ENCODE data around the gene B3GALT6.
"Not testable (repeated sequence)": the region's sequence is repeated elsewhere in the genome, so short reads cannot be mapped to it uniquely, and the experiment has no call there.

Gene B3GALT6

GRCh38 chr1:1232208-1232795 is at the start of gene B3GALT6:
B3GALT6 (plus strand) TSS chr1:1232237; CDS start chr1:1232279, 42 bp downstream.
- DNase-seq, result no peak

DNA sequence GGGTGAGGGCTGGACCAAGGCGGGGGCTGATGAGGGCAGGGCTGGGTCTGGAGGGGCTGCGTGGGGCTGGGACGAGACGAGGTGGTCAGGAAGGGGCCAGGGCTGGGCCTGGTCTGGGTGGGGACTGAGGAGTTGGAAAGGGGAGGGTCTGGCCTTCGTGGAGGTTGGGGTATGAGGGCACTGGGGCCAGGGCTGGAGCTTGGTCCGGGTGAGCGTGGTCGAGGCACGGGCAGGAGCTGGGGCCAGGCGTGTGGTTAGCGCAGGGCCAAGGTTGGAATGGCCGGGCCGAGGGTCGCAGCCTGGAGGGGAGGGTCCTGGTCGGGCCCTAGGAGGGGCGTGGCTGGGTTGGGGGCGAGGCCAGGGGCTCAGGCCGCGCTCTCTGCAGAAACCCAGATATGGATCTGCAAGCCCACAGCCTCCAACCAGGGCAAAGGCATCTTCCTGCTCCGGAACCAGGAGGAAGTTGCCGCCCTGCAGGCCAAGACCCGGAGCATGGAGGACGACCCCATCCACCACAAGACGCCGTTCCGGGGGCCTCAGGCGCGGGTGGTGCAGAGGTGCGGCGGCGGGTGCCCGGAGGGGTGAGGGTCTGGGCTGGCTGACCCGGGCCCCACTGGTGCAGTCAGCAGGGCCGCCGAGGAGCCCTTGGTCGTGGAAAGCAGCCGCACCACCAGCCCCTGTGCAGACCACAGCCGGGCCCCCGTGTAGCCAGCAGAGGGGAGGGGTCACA is 49.4 kb upstream of the B3GALT6 start:
- no peak for DNase-seq

- DNase-seq, result no peak
These were observed 48.8 kb upstream of the B3GALT6 start for GRCh38 chr1:1183221-1183747.

- no peak for DNase-seq
These were observed 47.9 kb upstream of the B3GALT6 start for GRCh38 chr1:1183833-1184775.

DNA sequence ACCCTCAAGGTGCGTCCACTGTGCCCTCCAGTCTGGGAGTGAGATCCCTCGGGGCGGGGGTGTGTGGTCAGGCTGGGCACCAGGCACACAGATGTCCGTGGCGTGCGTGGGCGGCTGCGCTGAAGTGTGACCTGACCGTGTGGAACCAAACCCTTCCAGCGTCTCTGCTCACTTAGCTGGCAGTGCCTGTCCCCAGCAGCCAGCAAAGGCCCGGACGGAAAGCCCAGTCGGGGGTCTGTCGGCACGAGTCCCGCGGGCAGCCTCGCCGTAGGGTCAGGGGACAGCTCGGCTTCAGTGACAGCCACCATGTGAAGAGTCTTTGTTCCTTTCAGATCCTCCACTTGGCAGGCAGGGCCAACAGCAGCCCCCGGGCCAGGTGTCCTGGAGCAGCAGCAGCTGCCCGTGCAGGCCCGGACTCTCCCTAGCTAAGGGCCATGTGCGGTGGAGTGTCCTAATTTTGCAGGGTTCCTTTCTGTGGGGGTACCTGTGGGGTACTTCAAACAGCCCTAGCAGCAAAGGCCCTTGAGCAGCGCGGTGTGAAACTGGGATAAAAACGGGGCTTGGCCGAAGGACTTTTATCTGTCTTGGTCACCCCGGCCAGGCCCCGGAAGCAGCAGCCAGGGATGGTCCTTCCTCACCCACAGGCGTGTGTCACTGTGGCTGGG is 46.8 kb upstream of the B3GALT6 start:
- no peak for DNase-seq

GRCh38 chr1:1187938-1188337 is 44.1 kb upstream of the B3GALT6 start:
- peak; percentile 39 for DNase-seq

GRCh38 chr1:1189111-1189510 is 42.9 kb upstream of the B3GALT6 start:
- no peak for DNase-seq

GRCh38 chr1:1191734-1192133 is 40.3 kb upstream of the B3GALT6 start:
- DNase-seq, result no peak

GRCh38 chr1:1194723-1195122 is 37.3 kb upstream of the B3GALT6 start:
- no peak for DNase-seq

DNA sequence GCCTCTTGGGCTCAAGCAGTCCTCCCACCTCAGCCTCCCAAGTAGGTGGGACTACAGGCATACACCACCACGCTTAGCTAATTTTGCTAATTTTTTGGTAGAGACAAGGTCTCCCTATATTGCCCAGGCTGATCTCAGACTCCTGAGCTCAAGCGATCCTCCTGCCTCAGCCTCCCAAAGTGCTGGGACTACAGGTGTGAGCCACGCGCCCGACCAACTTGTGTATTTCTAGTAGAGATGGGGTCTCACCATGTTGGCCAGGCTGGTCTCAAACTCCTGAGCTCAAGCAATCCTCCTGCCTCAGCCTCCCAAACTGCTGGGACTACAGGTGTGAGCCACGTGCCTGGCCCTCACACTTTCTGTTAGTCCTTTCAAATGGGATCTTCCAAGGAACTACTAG is 36.3 kb upstream of the B3GALT6 start:
- DNase-seq, result not testable (repeated sequence)

- DNase-seq, result no peak
These were observed 35.4 kb upstream of the B3GALT6 start for GRCh38 chr1:1196431-1197187.

DNA sequence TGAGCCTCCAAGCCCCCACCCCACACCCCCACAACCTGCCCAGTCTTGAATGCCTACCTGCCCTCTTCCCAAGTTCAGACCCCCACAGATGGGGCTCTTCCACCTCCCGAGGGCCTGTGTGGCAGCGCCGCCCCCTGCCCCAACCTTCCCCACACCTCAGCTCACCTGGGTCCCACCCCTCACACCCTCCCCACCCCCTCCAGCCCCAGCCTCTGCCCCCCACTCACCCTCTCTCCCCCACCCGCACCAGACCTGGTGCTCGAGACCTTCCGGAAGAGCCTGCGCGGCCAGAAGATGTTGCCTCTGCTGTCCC is 34.9 kb upstream of the B3GALT6 start:
- DNase-seq, result no peak

- DNase-seq, result no peak
These were observed 34.2 kb upstream of the B3GALT6 start for GRCh38 chr1:1197551-1198422.

DNA sequence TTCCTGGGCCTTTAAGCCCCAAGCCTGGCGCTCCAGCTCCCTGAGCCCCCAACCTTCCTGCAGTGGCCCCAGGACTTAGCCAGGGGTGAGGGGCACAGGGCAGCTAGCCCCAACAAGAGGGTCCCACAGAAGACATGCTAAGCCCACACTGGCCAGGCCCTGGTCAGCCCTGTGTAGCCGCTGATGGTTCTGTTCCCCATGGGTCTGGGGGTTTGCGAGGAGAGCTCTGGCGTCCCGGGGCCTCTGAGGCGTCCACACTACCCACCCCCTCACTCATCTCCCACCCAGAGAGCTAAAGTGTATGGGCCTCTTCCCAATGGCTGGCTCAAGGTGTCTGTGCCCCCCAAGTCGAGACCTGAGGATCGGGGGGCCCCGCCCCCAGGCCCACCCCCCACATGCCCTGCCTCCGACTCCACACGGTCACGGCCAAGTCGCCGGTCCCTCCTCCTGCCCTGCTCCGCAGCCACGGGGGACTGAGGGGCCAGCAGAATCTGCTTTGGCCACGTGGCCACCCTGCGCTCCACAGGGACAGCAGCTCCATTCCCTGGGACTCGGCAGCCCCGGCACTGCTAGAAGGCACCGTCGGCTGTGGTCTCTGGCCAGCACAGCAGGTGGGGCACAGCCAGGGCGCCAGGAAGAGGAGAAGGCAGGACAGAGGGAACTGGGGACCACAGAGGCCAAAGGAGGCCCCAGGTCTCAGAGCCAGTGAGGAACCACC is 33.5 kb upstream of the B3GALT6 start:
- no peak for DNase-seq

- DNase-seq, result no peak
These were observed 32.7 kb upstream of the B3GALT6 start for GRCh38 chr1:1199141-1199960.

DNA sequence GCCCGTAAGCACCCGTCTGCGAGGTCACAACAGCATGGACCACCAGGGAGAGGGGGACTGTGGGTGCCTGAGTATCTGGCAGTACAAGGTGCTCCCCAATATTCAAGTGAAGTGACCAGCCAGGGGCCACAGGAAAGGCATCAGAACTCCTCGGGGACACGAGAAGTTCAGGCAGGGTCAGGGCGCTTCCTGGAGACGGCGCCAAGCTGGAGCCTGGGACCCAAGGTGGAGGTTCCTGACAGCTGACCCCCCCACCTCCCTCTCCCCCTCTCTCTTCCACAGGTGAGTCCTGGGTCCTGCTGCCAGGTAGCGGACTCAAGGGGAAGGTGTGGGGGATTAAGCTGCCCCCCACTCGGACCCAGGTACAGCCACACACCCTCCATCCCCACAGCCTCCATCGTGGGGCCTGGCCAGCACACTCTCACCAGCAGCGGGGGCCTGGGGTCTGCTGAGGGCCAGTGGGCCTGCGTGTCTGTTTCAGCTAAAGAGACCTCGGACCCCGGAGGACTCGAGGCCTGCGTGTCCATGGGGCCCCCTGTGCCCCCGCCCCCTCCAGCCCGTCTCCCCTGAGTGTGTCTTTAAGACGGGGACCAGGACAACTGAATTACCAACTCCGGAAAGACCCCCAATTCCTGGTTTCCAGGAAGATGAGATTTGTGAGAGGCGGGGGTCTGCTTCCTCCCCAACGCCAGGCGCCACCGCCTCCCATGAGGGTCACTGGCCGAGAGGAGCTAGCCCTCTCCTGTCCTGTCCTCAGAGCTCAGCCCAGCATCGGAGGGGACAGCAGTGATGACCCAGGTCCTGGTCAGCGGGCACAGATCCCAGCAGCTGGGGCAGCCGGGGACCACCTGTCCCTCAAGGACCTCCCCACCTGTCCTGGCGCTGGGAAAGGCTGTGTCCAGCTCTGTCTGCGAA is 31.8 kb upstream of the B3GALT6 start:
- DNase-seq, result no peak

DNA sequence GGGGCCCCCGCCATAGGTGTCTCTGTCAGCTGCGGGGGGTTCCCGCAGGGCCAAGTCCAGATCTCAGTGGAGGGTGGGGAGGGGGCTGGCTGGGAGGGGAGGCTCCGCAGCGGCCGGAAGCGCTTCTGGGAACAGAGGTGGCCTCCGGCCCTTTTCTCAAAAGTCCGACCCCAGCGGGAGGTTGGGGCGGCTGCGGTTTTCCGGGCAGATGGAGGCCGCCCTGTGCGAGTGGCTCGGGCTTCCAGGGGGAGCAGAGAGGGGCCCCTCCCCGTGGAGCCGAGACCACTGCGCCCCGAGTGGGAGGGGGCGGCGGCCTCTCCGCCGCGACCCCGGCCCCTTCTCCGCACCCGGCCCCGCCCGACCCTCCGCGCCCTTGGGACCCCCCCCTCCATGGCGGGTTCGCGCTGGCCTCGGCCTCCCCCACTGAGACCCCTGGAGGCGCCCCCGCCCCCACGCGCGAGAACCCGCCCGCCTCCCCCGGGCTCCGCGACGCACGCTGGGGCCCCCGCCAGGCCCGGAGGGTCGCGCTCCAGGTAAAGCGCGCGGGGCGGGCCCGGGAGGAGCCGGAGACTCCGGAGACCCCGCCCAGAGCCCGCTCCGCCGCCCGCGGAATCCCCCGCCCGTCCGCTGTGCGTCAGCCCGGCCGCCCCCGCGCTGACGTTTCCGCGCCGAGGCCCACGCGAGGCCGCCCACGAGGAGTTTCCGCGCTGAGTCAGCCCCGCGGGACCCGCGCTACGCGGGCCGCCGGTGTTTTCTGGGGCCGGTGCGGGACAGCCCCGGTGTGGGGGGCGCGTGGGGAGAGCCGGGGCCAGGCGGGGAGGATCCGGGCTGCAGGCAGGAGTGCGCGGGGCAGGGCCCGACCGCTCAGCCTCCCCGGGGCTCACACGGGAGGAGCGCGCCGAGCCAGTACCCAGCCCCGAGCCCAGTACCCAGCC is 30.9 kb upstream of the B3GALT6 start:
- no peak for DNase-seq
